ENCODE measurements around the gene VPS13C. TPM values are rescaled to one million over a fixed set of nuclear protein-coding genes. Genes with fewer than 3 reads are reported as not detected.

VPS13C gene
- total and polyA plus RNA-seq, 2 donors (not counting 1 experiment from before 2014, with no cell fraction given) = 40.0 to 236 TPM

DNA sequence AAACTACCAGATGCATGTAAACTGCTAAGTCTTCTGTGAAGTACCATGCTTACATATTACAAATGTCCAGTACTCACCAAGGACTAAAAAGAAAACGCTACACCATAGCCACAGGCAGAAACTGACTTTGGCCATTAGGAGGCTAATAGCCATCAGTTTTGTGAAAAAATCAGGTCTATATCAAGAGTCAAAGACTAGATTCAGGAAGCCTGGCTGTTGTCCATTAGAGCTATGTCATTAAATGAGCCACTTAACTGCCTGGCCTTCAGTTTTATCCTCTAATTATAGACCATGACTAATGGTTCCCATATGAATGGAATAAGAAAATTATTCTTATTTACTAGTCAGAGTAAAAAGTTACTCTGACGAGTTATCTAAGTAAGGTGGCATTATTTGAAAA lies 144.1 kb downstream of the VPS13C start:
- Histone ChIP-seq H3K36me3 (replicated peaks in 1 of 2; ENCODE audit: control extremely low read depth in 1 of 2, control insufficient read depth in 1 of 2, extremely low read depth in 1 of 2, insufficient read depth in 2 of 2, low read length in 1 of 2) (peaks cover 5 to 64% of the 10 kb centered on the region in 2 experiments), H2AFZ (ENCODE audit: insufficient read depth, low read depth, low read length, poor library complexity, severe bottlenecking) (no peak overlapping the region), H4K20me1 (ENCODE audit: control insufficient read depth, insufficient read depth, low read length, poor library complexity, severe bottlenecking) (no peaks in the 10 kb centered on the region), H3K9me3 (ENCODE audit: control extremely low read depth in 1 of 3, control insufficient read depth in 2 of 3, insufficient read depth in 1 of 3, low read length in 2 of 3) (no peaks in the 10 kb centered on the region), H3K4me3 (ENCODE audit: control extremely low read depth in 1 of 5, extremely low read depth in 1 of 5, insufficient read depth in 1 of 5, low read depth in 2 of 5, low read length in 4 of 5) (no peak overlapping the region), H3K9ac (ENCODE audit: low read length) (no peak overlapping the region), H3K4me1 (ENCODE audit: control insufficient read depth in 2 of 2, insufficient read depth in 2 of 2, low read length in 2 of 2) (no peaks in the 10 kb centered on the region), H3K27me3 (replicated peaks in 1 of 4; ENCODE audit: control extremely low read depth in 1 of 4, control insufficient read depth in 3 of 4, insufficient read depth in 4 of 4, low read length in 3 of 4) (no peaks in the 10 kb centered on the region), H3K27ac (ENCODE audit: low read length in 2 of 2) (no peak overlapping the region), H3K79me2 (ENCODE audit: control insufficient read depth, insufficient read depth, low read length) (no peaks in the 10 kb centered on the region), H3K4me2 (replicated peaks; ENCODE audit: low read depth, low read length, poor library complexity, severe bottlenecking) (no peak overlapping the region)
- intact Hi-C loops (cut with micrococcal nuclease) = loop anchor here (5.0 kb wide), 1 partner anchor 46 kb away; no protein-coding TSS in a partner anchor
- POLR2A ChIA-PET = no interaction called here
- Mint-ChIP-seq H3K4me1 (no peaks in the 10 kb centered on the region), H3K4me3 (no peak overlapping the region), H3K9me3 (ENCODE audit: insufficient read depth) (no peaks in the 10 kb centered on the region), H3K27me3 (no peaks in the 10 kb centered on the region), H3K27ac (no peak overlapping the region)
- WGBS (ENCODE audit: insufficient coverage) = no CpG with 5 or more reads among the region's 2 CpGs
- no peak for TF ChIP-seq EZH2 (IDR thresholded peaks at IDR 0.05; ENCODE audit: borderline replicate concordance, insufficient read depth, low read depth, low read length, poor library complexity, severe bottlenecking)
- CTCF ChIA-PET = no interaction called here
- no peak for DNase-seq
- no peak for ATAC-seq (ENCODE audit: low read depth)

DNA sequence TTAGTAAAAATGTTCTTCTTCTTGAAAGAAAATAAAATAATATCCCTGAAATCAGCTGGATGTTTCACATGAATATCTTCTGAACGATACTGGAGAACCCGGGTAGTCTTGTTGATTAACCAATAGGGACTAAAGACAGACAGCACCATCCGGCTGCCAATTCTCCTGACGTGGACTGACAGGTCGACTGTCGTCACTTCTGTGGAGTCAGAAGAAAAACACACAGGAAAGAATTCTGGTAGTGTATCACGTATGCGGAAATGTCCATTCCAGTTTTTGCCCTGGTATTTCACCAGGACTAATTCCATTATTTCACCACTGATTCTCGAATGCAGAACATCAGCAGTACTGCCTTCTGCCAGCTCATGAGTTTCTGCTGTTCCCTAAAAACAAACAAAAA lies 144.6 kb downstream of the VPS13C start:
- intact Hi-C loops (cut with micrococcal nuclease) = loop anchor here (5.0 kb wide), 1 partner anchor 47 kb away; no protein-coding TSS in a partner anchor

More for the DNA sequence above, 144.6 kb downstream of the VPS13C start:
- H3K4me3 Mint-ChIP-seq = no peak overlapping the region
- H3K9ac ChIP-seq (ENCODE audit: low read length) = no peak overlapping the region
- DNase-seq (no peak), ATAC-seq (ENCODE audit: low read depth) (no peak)
- H3K27ac Mint-ChIP-seq = no peak overlapping the region
- no peaks in the 10 kb centered on the region for H3K79me2 ChIP-seq (ENCODE audit: control insufficient read depth, insufficient read depth, low read length)
- no peaks in the 10 kb centered on the region for H3K4me1 Mint-ChIP-seq
- H3K4me1 ChIP-seq (ENCODE audit: control insufficient read depth in 2 of 2, insufficient read depth in 2 of 2, low read length in 2 of 2) = no peaks in the 10 kb centered on the region
- H3K4me2 ChIP-seq (replicated peaks; ENCODE audit: low read depth, low read length, poor library complexity, severe bottlenecking) = no peak overlapping the region
- H2AFZ ChIP-seq (ENCODE audit: insufficient read depth, low read depth, low read length, poor library complexity, severe bottlenecking) = no peak overlapping the region
- no peak overlapping the region for H3K27ac ChIP-seq (ENCODE audit: low read length in 2 of 2)
- CTCF ChIA-PET = no interaction called here
- no peak overlapping the region for H3K4me3 ChIP-seq (ENCODE audit: control extremely low read depth in 1 of 5, extremely low read depth in 1 of 5, insufficient read depth in 1 of 5, low read depth in 2 of 5, low read length in 4 of 5)
- peaks cover 5 to 63% of the 10 kb centered on the region in 2 experiments for H3K36me3 ChIP-seq (replicated peaks in 1 of 2; ENCODE audit: control extremely low read depth in 1 of 2, control insufficient read depth in 1 of 2, extremely low read depth in 1 of 2, insufficient read depth in 2 of 2, low read length in 1 of 2)
- H3K9me3 ChIP-seq (ENCODE audit: control extremely low read depth in 1 of 3, control insufficient read depth in 2 of 3, insufficient read depth in 1 of 3, low read length in 2 of 3) = no peaks in the 10 kb centered on the region
- no peaks in the 10 kb centered on the region for H3K27me3 ChIP-seq (replicated peaks in 1 of 4; ENCODE audit: control extremely low read depth in 1 of 4, control insufficient read depth in 3 of 4, insufficient read depth in 4 of 4, low read length in 3 of 4)
- no peaks in the 10 kb centered on the region for H3K27me3 Mint-ChIP-seq
- no peak for TF ChIP-seq EZH2 (IDR thresholded peaks at IDR 0.05; ENCODE audit: borderline replicate concordance, insufficient read depth, low read depth, low read length, poor library complexity, severe bottlenecking)
- TF ChIP-seq, protein P1, sequence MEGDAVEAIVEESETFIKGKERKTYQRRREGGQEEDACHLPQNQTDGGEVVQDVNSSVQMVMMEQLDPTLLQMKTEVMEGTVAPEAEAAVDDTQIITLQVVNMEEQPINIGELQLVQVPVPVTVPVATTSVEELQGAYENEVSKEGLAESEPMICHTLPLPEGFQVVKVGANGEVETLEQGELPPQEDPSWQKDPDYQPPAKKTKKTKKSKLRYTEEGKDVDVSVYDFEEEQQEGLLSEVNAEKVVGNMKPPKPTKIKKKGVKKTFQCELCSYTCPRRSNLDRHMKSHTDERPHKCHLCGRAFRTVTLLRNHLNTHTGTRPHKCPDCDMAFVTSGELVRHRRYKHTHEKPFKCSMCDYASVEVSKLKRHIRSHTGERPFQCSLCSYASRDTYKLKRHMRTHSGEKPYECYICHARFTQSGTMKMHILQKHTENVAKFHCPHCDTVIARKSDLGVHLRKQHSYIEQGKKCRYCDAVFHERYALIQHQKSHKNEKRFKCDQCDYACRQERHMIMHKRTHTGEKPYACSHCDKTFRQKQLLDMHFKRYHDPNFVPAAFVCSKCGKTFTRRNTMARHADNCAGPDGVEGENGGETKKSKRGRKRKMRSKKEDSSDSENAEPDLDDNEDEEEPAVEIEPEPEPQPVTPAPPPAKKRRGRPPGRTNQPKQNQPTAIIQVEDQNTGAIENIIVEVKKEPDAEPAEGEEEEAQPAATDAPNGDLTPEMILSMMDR (IDR thresholded peaks at IDR 0.05) = no peak
- 99% methylated on average over 9 of the region's 9 CpGs for WGBS (ENCODE audit: insufficient coverage)
- POLR2A ChIA-PET = no interaction called here
- no peaks in the 10 kb centered on the region for H3K9me3 Mint-ChIP-seq (ENCODE audit: insufficient read depth)
- no peaks in the 10 kb centered on the region for H4K20me1 ChIP-seq (ENCODE audit: control insufficient read depth, insufficient read depth, low read length, poor library complexity, severe bottlenecking)
